ENCODE measurements around the gene CSH2. TPM values are rescaled to one million over a fixed set of nuclear protein-coding genes. Genes with fewer than 3 reads are reported as not detected.

Gene CSH2
- polyA plus RNA-seq, 1 experiment = not detected

DNA sequence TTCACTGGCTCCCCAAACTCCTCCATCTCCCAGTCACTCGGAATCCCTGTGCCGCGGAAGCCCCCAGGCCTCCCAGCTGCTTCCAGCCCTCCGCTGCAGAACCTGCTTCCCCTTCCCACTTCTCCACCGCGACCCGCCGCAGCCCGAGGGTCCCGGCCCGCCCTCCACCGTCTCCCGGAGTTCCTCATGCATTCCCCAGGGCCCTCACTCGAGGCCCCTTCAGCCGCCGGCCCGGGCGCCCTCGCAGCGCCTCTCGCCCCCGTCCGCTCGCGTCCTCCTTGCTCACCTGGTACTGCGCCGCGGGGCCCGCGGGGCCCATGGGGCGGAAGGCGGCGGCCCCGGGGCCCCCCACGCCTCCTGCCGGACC is 31.3 kb downstream of the CSH2 start:
- H3K4me3 ChIP-seq (ENCODE audit: low read depth, low read length) = peak overlapping the region; percentile 82
- TF ChIP-seq, protein P1, sequence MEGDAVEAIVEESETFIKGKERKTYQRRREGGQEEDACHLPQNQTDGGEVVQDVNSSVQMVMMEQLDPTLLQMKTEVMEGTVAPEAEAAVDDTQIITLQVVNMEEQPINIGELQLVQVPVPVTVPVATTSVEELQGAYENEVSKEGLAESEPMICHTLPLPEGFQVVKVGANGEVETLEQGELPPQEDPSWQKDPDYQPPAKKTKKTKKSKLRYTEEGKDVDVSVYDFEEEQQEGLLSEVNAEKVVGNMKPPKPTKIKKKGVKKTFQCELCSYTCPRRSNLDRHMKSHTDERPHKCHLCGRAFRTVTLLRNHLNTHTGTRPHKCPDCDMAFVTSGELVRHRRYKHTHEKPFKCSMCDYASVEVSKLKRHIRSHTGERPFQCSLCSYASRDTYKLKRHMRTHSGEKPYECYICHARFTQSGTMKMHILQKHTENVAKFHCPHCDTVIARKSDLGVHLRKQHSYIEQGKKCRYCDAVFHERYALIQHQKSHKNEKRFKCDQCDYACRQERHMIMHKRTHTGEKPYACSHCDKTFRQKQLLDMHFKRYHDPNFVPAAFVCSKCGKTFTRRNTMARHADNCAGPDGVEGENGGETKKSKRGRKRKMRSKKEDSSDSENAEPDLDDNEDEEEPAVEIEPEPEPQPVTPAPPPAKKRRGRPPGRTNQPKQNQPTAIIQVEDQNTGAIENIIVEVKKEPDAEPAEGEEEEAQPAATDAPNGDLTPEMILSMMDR (IDR thresholded peaks at IDR 0.05; ENCODE audit: insufficient read depth, low read depth, low read length) = no peak
- H3K36me3 ChIP-seq (ENCODE audit: control insufficient read depth, insufficient read depth, low read length) = no peaks in the 10 kb centered on the region
- CTCF ChIA-PET = interaction anchor here (1.6 to 1.8 kb wide), 2 partner anchors 26 to 28 kb away, joined by 3 to 5 read pairs; no protein-coding TSS in a partner anchor
- H3K27me3 ChIP-seq (ENCODE audit: control insufficient read depth, insufficient read depth, low read length) = no peaks in the 10 kb centered on the region
- DNase-seq (ENCODE audit: low read depth) = no peak
- POLR2A ChIA-PET = no interaction called here

DNA sequence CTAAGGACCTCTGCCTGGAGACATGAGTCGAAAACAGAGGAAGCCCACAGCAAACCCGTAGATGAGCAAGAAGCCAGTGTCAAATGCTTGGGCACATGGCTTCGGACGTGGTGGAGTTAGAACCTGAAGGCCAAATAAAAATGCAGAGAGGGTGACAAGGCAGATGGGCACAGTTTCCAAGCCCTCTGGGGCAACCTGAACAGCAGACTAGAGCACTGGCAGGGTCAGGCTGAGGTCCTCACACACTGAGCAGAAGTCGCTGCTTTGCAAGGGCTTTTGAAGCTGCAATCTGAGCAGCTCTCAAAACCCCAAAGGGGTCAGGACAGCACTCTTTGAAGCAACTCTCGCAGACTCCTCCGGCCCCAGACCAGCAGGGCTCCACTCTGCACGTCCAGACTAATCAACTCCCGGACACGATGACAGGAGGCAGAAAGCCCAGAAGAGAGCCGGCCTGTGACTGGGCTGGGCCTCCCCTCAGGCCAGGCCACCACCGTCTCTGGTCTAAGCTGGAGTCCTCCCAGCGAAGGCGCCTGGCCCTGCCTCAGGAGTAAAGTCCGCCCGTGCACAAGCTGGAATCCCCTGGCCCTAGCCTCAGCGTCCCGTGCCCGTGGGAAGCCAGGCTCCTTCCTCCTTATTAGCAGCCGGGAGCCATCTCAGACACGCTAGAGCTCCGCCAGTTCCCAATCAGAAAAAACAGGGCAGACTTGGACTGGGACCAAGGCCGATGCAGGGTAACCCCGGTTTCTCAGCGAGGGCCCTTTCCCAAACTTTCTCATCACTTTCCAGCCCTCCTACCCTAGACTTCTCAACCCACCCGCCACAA is 31.9 kb downstream of the CSH2 start:
- no peak for DNase-seq (ENCODE audit: low read depth)
- H3K36me3 ChIP-seq (ENCODE audit: control insufficient read depth, insufficient read depth, low read length) = no peaks in the 10 kb centered on the region
- peak overlapping the region; percentile 82 for H3K4me3 ChIP-seq (ENCODE audit: low read depth, low read length)
- ChIA-PET CTCF (interaction anchor here (1.0 to 1.8 kb wide), 3 partner anchors 26 to 28 kb away, joined by 3 to 5 read pairs (median 3); no protein-coding TSS in a partner anchor), POLR2A (no interaction called here)
- TF ChIP-seq, protein P1 (IDR thresholded peaks at IDR 0.05; ENCODE audit: insufficient read depth, low read depth, low read length) = no peak
- H3K27me3 ChIP-seq (ENCODE audit: control insufficient read depth, insufficient read depth, low read length) = no peaks in the 10 kb centered on the region

DNA sequence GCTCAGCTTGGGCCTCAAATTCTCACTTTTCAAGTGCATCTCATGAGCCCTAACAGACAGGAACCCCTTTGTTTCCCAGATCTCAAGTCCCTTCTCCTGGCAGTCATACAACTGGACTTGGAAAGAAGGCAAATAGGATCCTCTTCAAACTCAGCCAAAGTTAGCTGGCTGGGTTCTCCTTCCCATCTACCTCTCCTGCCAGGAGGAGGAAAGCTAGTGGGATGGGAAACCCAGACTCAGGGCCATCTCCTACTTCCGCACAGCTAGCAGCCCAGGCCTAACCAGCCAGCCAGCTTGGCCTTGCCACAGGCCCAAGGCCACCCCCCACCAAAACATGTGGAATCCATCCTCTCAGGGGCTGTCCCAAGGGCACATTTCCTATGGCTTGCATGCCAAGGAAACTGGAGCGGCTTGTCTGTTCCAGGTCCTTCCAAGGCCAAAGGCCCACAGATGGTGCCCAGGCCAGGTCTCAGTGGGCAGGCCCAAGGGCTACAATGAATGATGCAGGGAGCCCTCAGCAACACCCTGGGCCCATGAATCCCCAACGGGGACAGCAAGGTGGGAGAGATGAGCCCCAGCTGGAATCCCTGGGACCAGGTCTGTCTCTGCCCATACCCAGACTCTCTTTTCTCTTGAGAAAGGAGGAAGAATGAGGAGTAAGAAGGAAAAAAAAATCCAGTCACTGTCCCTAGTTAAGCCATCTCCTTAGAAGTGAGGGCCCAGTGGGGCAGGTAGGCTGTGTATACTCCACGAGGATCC is 32.7 kb downstream of the CSH2 start:
- DNase-seq (ENCODE audit: low read depth) = no peak
- Histone ChIP-seq H3K27me3 (ENCODE audit: control insufficient read depth, insufficient read depth, low read length) (no peaks in the 10 kb centered on the region), H3K36me3 (ENCODE audit: control insufficient read depth, insufficient read depth, low read length) (peaks cover 2% of the 10 kb centered on the region), H3K4me3 (ENCODE audit: low read depth, low read length) (peak overlapping the region; percentile 82)
- POLR2A ChIA-PET = no interaction called here
- TF ChIP-seq, protein P1 (IDR thresholded peaks at IDR 0.05; ENCODE audit: insufficient read depth, low read depth, low read length) = no peak
- CTCF ChIA-PET = interaction anchor here (1.0 to 1.6 kb wide), 3 partner anchors 25 to 28 kb away, joined by 3 to 4 read pairs (median 3); no protein-coding TSS in a partner anchor

DNA sequence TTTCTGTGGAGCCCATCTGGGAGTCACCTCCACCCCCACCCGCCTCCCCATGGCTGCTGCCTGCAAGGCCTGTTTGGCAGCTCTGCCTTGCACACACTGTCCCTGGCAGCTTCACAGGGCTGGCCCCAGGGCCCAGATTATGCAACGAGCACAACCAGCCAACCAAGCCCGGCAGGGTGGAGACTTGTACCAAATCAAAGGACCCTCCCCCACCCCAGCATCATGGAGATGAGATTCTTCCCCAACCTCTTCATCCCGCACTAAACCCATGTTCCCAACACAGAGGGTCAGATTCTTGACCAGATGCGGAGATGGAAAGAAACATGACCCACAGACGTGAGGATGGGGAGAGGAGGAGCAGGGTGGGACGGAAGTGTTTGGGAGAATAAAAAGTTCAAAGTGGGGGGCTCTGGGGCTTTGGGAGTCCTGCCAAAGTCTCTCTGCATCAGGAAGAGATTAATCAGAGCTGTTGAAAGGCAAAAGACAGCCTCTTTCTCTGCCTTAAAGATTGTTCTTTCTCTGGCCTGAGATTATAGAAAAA is 34.8 kb downstream of the CSH2 start:
- POLR2A ChIA-PET = interaction anchor here (0.7 kb wide), 1 partner anchor 10 kb away, joined by 6 read pairs; no protein-coding TSS in a partner anchor
- no peaks in the 10 kb centered on the region for H3K27me3 ChIP-seq (ENCODE audit: control insufficient read depth, insufficient read depth, low read length)
- peak; percentile 34 for DNase-seq (ENCODE audit: low read depth)
- TF ChIP-seq, protein P1 (IDR thresholded peaks at IDR 0.05; ENCODE audit: insufficient read depth, low read depth, low read length) = no peak
- peaks cover 13% of the 10 kb centered on the region for H3K36me3 ChIP-seq (ENCODE audit: control insufficient read depth, insufficient read depth, low read length)
- CTCF ChIA-PET = interaction anchor here (0.8 to 3.0 kb wide), 5 partner anchors 9 to 43 kb away, joined by 3 to 11 read pairs (median 4); partner anchors contain the start of gene GH2
- no peak overlapping the region for H3K4me3 ChIP-seq (ENCODE audit: low read depth, low read length)
